Neural progenitor cell (in vitro differentiated cells): ENCODE data around the gene PRLR. TPM values are rescaled to one million over a fixed set of nuclear protein-coding genes. Genes with fewer than 3 reads are reported as not detected.

Experiments used
- DNase-seq: peaks from one replicate; pipeline ENCODE4 v3.0.0-alpha.2; 2016; ENCODE audit warnings: low spot score
- H2AFZ ChIP-seq: fragments of 200-600 bp; sonication (generic); replicated peaks from 2 replicates; pipeline ENCODE4 v1.6.1; 2016; ENCODE audit warnings: antibody characterized with exemption
- H3F3A ChIP-seq: fragments of 200-600 bp; sonication (generic); 2 replicates; pipeline ENCODE4 v1.6.1; 2016; ENCODE audit warnings: antibody characterized with exemption, low read depth
- H3K27ac ChIP-seq: fragments of 200-600 bp; sonication (generic); 2 replicates; pipeline ENCODE4 v1.5.1; 2016; ENCODE audit warnings: mild to moderate bottlenecking
- H3K27me3 ChIP-seq: fragments of 200-600 bp; sonication (generic); 2 replicates; pipeline ENCODE4 v1.6.1; 2016; ENCODE audit warnings: mild to moderate bottlenecking, moderate library complexity
- H3K36me3 ChIP-seq: fragments of 200-600 bp; sonication (generic); 2 replicates; pipeline ENCODE4 v1.5.1; 2016
- H3K4me1 ChIP-seq: fragments of 200-600 bp; sonication (generic); 2 replicates; pipeline ENCODE4 v1.6.1; 2016; ENCODE audit warnings: mixed run types
- H3K4me2 ChIP-seq: fragments of 200-600 bp; sonication (generic); 2 replicates; pipeline ENCODE4 v1.6.1; 2016
- H3K4me3 ChIP-seq: fragments of 200-600 bp; sonication (generic); 2 replicates; pipeline ENCODE4 v1.5.1; 2016
- H3K79me2 ChIP-seq: fragments of 200-600 bp; sonication (generic); 2 replicates; pipeline ENCODE4 v1.6.1; 2016; ENCODE audit warnings: low read depth
- H3K9ac ChIP-seq: fragments of 200-600 bp; sonication (generic); 2 replicates; pipeline ENCODE4 v1.6.1; 2016
- H3K9me3 ChIP-seq: fragments of 200-600 bp; sonication (generic); 2 replicates; pipeline ENCODE4 v1.5.1; 2016; ENCODE audit warnings: low read depth
- H4K20me1 ChIP-seq: fragments of 200-600 bp; sonication (generic); 2 replicates; pipeline ENCODE4 v1.6.1; 2016; ENCODE audit warnings: low read depth
- H3K27ac Mint-ChIP-seq: 3 replicates; pipeline ENCODE4 v1.8.0; 2021; ENCODE audit warnings: mixed read lengths
- H3K27me3 Mint-ChIP-seq: 2 replicates; pipeline ENCODE4 v1.8.0; 2022; ENCODE audit warnings: low read depth, mild to moderate bottlenecking, inconsistent platforms, moderate library complexity, mixed read lengths; ENCODE audit not compliant: insufficient read depth
- H3K36me3 Mint-ChIP-seq: 3 replicates; pipeline ENCODE4 v1.8.0; 2021; ENCODE audit warnings: mixed read lengths
- H3K4me1 Mint-ChIP-seq: 3 replicates; pipeline ENCODE4 v1.8.0; 2021; ENCODE audit warnings: mixed read lengths
- H3K4me3 Mint-ChIP-seq: 3 replicates; pipeline ENCODE4 v1.8.0; 2021; ENCODE audit warnings: mild to moderate bottlenecking, moderate library complexity, mixed read lengths
- H3K9me3 Mint-ChIP-seq: 3 replicates; pipeline ENCODE4 v1.8.0; 2020; ENCODE audit warnings: mixed read lengths
- CTCF ChIP-seq: fragments of 200-600 bp; sonication (generic); IDR thresholded peaks from 2 replicates; pipeline ENCODE4 v1.5.1; 2017; ENCODE audit warnings: antibody characterized with exemption, mild to moderate bottlenecking
- EZH2 ChIP-seq: fragments of 200-600 bp; sonication (generic); IDR thresholded peaks from 2 replicates; pipeline ENCODE4 v1.6.1; 2017; ENCODE audit warnings: antibody characterized with exemption, mild to moderate bottlenecking, moderate library complexity
- EZH2phosphoT487 ChIP-seq: fragments of 200-600 bp; sonication (generic); IDR thresholded peaks from 2 replicates; pipeline ENCODE4 v1.6.1; 2017; ENCODE audit warnings: antibody characterized with exemption
- total RNA-seq: library from RNA; depleted of rRNA; stranded (reverse); fragments of >200 nt; gene quantifications from 2 replicates; pipeline ENCODE4 v1.2.3, GENCODE V29; 2015; ENCODE audit warnings: low replicate concordance

PRLR gene
- total RNA-seq, 1 donor from 2014 or later, result 0.51 TPM

DNA sequence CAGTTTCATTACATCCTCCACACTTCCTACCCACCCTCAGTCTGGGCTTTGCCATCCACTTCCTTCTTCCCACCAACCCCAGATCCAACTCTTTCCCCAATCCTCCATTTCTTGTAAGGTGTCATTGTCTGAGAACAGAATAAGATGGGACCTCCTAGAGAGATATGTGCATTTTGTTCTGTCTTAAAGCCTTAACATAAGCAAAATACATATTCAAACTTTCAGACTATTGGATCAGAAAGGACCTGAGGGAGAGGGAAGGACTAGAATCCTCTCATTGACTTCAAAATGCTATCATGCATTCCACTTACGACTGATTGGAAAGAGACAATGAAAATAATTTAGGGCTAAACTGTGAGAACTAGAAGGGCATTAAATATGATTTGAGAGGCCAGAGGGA, 225.5 kb downstream of the PRLR start:
- H3K36me3 Mint-ChIP-seq, result no peaks in the 10 kb centered on the region
- H3K9me3 ChIP-seq, result no peaks in the 10 kb centered on the region
- H4K20me1 ChIP-seq, result no peaks in the 10 kb centered on the region
- H3K27ac Mint-ChIP-seq, result no peak overlapping the region
- H3K9me3 Mint-ChIP-seq, result no peaks in the 10 kb centered on the region
- H3K4me2 ChIP-seq, result no peak overlapping the region
- peaks cover 3% of the 10 kb centered on the region for H3K27me3 ChIP-seq
- no peaks in the 10 kb centered on the region for H3F3A ChIP-seq
- no peaks in the 10 kb centered on the region for H3K27me3 Mint-ChIP-seq
- no peak overlapping the region for H2AFZ ChIP-seq
- TF ChIP-seq EZH2, result no peak
- no peak for TF ChIP-seq CTCF
- TF ChIP-seq EZH2phosphoT487, result no peak
- H3K4me1 Mint-ChIP-seq, result peaks cover 3% of the 10 kb centered on the region
- H3K4me1 ChIP-seq, result no peaks in the 10 kb centered on the region
- no peak overlapping the region for H3K4me3 ChIP-seq
- H3K36me3 ChIP-seq, result no peaks in the 10 kb centered on the region
- H3K27ac ChIP-seq, result no peak overlapping the region
- H3K9ac ChIP-seq, result no peak overlapping the region
- H3K4me3 Mint-ChIP-seq, result no peak overlapping the region
- DNase-seq, result no peak
- no peaks in the 10 kb centered on the region for H3K79me2 ChIP-seq

DNA sequence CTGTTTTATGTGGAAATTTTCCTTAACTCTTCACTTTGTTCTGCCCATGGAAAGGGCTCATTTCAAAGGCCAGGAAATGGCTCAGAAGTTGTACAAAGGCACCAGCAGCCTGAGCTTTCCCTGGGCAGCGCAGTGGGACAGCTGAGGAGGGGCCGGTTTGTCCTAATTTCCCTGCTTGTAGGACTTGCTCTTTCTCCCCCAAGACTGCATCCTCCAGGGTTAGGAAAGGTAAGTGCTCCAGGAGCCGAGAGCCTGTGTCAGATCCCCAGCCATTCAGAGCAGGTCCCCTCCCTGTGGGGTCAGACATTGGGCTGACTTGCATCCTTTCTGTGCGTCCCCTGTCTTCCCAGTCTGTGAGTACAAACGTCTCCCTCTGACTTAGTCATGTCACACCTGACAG, 226.1 kb downstream of the PRLR start:
- Mint-ChIP-seq H3K4me3 (no peak overlapping the region), H3K27me3 (peaks cover 2% of the 10 kb centered on the region), H3K4me1 (peaks cover 3% of the 10 kb centered on the region), H3K27ac (no peak overlapping the region), H3K9me3 (no peaks in the 10 kb centered on the region), H3K36me3 (no peaks in the 10 kb centered on the region)
- H3K4me2 ChIP-seq, result no peak overlapping the region
- no peak overlapping the region for H3K27ac ChIP-seq
- no peaks in the 10 kb centered on the region for H4K20me1 ChIP-seq
- H2AFZ ChIP-seq, result peak overlapping the region; percentile 95
- H3K9ac ChIP-seq, result no peak overlapping the region
- H3K36me3 ChIP-seq, result no peaks in the 10 kb centered on the region
- H3K4me3 ChIP-seq, result no peak overlapping the region
- H3K4me1 ChIP-seq, result no peaks in the 10 kb centered on the region
- H3F3A ChIP-seq, result no peaks in the 10 kb centered on the region
- H3K79me2 ChIP-seq, result no peaks in the 10 kb centered on the region
- peaks cover 3% of the 10 kb centered on the region for H3K27me3 ChIP-seq
- no peaks in the 10 kb centered on the region for H3K9me3 ChIP-seq
- no peak for DNase-seq
- TF ChIP-seq CTCF (no peak), EZH2 (no peak), EZH2phosphoT487 (no peak)

DNA sequence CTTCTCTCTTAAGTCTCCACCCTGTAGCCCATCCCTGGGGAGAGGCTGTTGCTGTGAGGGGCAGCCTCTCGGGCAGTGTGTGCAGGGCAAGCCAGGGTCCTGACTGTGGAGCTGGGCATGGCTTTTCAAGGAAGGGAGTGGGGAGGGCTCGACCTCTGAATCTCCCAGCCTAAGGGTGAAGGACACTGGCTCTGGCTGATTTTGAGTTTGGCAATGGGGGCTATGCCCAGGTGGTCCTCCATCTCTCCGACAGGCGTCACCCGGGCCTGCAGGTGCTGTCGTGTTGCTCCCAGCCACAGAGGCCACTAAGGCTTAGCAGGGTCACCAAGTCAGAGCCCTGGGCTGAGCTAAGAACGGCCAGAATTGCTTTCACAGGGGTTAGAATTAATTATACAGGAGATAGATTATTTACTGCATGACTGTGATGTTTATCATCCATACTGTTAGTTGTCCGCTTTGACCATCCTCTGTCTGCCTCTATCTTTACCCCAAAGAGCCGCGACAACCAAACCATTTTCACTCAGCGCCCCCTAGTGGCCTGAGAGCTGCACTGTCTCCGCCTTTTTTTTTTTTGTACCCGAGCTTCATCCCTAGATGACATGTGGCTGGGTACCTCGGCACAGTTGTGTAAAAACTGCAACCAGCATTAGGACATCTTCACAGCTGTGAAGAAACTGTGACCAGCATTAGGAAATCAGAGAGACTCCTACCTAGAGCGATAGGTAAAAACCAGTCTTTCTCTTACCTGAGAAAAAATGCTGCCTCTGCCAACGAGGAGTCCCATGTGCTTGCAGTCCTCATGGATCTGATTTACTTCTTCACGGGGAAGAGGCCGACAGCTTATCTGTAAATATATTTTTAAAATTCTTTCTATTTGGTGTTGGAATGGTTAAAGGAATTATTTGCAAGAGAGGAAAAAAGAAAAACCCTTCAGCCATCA, 227.0 kb downstream of the PRLR start:
- Histone ChIP-seq H3K4me1 (no peaks in the 10 kb centered on the region), H2AFZ (peak overlapping the region; percentile 95), H3K9me3 (no peaks in the 10 kb centered on the region), H4K20me1 (no peaks in the 10 kb centered on the region), H3K27me3 (peaks cover 3% of the 10 kb centered on the region), H3K79me2 (no peaks in the 10 kb centered on the region), H3F3A (no peaks in the 10 kb centered on the region), H3K4me3 (no peak overlapping the region), H3K36me3 (no peaks in the 10 kb centered on the region), H3K9ac (no peak overlapping the region), H3K27ac (no peak overlapping the region), H3K4me2 (no peak overlapping the region)
- Mint-ChIP-seq H3K4me3 (no peak overlapping the region), H3K27ac (no peak overlapping the region), H3K9me3 (no peaks in the 10 kb centered on the region), H3K36me3 (no peaks in the 10 kb centered on the region), H3K4me1 (peaks cover 2% of the 10 kb centered on the region), H3K27me3 (peaks cover 2% of the 10 kb centered on the region)
- no peak for TF ChIP-seq EZH2
- TF ChIP-seq CTCF, result peak; percentile 99
- DNase-seq, result peak; percentile 83
